HG03196 (cell line): ENCODE measurements around the gene SLC25A25.
"Not testable (repeated sequence)": the region's sequence is repeated elsewhere in the genome, so short reads cannot be mapped to it uniquely, and the experiment has no call there.

Experiments used
- ATAC-seq: cut with Tn5 transposase; IDR thresholded peaks from one replicate; pipeline ENCODE4 v1.9.1; 2021; ENCODE audit not compliant: unreplicated experiment

The SLC25A25 gene

GRCh38 chr9:128067645-128068385 lies at the start of gene SLC25A25:
TSS of gene SLC25A25 (plus strand) at chr9:128068232. CDS start at chr9:128068320, 88 bp downstream.
- ATAC-seq, result peak; percentile 72

DNA sequence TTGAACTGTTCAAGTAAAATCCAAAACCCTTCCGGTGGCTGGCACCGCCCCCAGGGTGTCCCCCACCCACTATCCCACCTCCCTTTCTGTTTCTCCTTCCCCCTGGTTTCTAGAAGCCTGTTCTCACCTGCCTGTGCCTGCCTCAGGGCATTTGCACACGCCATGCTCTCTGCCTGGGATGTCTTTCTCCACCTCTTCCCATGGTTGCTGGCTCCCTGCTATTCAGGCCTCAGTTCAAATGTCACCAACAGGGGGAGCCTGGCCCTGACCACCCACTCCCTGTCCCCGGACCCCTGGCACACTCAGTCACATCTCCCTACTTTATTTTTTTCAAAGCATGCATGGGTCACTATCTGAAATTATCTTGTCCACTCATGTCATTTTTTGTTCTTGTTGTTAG lies 47.3 kb upstream of the SLC25A25 start:
- no peak for ATAC-seq

- no peak for ATAC-seq
These were observed 46.9 kb upstream of the SLC25A25 start for GRCh38 chr9:128021098-128021497.

DNA sequence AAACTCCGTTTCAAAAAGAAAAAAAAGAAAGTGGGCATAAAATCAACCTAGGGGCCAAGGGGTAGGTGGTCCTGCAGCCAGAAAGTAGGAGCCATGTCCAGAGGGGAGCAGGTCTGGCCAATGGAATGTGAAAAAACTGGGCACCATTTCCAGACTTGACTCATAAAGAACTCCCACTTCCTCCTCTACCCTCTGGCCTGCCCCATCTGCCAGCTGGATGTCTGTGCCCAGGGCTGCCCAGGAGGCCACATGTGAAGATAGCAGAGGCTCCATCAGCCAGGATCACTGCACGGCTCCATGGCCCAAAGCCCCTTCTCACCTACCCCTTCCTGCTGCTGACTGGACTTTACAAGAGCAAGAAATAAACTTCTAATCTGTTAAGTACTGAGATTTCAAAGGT lies 45.1 kb upstream of the SLC25A25 start:
- no peak for ATAC-seq

- ATAC-seq, result not testable (repeated sequence)
These were observed 44.4 kb upstream of the SLC25A25 start for GRCh38 chr9:128023671-128024070.

DNA sequence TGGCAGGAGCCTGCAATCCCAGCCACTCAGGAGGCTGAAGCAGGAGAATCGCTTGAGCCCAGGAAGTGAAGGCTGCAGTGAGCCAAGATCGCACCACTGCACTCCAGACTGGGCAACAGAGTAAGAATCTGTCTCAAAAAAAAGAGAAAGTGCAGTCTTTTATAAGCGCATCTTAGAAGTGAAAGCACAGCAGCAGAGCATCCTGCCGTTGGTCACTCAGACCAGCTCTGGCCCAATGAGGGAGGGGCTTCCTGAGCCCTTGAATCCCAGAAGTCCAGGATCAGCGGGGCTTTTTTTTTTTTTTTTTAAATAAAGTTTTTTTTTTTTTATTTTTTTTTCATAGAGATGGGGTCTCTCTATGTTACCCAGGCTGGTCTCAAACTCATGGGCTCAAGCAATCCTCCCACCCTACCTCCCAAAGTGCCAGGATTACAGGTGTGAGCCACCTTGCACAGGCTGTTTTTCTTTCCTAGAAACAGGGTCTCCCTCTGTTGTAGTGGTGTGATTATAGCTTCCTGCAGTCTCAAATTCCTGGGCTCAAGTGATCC lies 43.2 kb upstream of the SLC25A25 start:
- ATAC-seq, result no peak

DNA sequence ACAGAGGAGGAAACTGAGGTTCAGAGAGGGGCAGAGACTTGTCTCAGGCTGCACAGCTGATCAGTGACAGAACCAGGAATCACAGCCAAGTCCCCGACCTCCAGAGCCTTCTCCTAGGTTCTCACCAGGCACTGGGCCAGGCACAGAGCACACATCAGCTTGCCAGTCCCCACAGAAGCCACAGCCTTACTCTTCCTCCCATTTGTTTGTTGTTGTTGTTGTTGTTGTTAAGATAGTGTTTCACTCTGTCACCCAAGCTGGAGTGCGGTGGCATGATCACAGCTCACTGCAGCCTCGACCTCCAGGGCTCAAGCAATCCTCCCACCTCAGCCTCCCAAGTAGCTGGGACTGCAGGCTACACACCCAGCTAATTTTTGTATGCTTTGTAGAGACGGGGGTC lies 42.3 kb upstream of the SLC25A25 start:
- no peak for ATAC-seq

GRCh38 chr9:128026255-128026772 lies 41.7 kb upstream of the SLC25A25 start:
- peak; percentile 42 for ATAC-seq

GRCh38 chr9:128026773-128027541 lies 41.1 kb upstream of the SLC25A25 start:
- ATAC-seq, result peak; percentile 9

DNA sequence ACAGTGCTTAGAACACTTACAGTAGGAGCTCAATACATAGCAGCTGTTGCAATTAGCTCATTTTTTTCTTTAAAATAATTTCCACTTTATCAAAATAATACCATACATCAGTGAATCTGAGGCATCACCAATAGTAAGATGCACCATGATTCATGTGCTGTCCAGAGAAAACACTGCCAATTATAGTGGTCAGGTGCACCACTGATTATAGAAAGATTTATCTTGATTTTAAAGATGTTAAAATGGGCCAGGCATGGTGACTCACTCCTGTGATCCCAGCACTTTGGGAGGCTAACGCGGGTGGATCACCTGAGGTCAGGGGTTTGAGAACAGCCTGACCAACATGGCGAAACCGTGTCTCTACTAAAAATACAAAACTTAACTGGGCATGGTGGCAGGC lies 40.3 kb upstream of the SLC25A25 start:
- no peak for ATAC-seq

- no peak for ATAC-seq
These were observed 34.4 kb upstream of the SLC25A25 start for GRCh38 chr9:128033609-128034008.

DNA sequence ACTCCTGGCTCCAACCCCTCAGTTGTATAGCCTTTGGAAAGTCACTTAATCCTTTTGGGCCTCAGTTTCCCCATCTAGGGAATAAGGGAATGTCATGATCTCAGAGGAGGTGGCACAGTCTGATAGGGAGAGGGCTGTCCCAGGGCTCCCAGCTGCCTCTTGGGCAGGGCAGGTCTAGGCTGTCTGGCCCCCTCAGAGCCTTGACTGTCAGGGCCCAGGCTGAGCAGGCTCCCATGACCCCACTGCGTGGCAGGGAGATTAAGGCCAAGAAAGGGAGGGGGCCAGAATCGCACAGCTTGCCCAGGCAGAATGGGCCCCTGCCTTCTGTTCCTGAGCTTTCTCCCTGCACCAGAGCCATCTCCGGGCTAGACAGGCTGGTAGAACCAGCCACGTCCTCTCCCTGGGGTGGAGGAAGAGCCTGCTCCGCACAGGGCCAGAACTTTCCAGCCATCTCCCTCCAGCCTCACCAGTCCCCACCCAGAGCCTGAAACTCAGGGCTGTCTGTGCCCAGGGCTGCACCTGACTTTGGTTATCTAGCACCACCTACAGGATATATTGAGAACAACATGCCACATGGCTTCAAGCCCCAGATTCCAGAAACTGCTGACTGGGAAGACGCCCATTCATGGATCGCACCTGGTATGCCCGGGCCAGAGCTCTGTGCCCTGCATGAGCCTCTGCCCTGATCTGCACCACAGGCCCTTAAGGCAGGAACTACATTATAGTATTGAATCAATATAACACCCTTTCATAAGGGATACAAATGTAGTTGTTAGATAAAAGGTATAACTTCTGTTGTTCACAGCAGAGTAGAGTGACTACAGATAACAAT lies 33.0 kb upstream of the SLC25A25 start:
- peak; percentile 50 for ATAC-seq

DNA sequence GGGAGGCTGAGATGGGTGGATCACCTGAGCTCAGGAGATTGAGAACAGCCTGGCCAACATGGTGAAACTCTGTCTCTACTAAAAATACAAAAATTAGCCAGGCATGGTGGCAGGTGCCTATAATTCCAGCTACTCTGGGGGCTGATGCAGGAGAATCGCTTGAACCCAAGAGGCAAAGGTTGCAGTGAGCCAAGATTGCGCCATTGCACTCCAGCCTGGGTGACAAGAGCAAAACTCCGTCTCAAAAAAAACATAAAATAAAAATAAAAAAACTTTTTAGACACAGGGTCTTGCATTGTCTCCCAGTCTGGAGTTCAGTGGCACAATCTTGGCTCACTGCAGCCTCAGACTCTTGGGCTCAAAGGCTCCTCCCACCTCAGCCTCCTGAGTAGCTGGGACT lies 31.5 kb upstream of the SLC25A25 start:
- not testable (repeated sequence) for ATAC-seq

DNA sequence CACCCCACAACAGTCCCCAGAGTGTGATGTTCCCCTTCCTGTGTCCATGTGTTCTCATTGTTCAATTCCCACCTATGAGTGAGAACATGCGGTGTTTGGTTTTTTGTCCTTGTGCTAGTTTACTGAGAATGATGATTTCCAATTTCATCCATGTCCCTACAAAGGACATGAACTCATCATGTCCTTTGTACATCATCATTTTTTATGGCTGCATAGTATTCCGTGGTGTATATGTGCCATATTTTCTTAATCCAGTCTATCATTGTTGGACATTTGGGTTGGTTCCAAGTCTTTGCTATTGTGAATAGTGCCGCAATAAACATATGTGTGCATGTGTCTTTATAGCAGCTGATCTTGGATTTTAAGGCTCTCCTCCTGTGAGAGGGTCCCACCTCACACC lies 27.2 kb upstream of the SLC25A25 start:
- ATAC-seq, result not testable (repeated sequence)

DNA sequence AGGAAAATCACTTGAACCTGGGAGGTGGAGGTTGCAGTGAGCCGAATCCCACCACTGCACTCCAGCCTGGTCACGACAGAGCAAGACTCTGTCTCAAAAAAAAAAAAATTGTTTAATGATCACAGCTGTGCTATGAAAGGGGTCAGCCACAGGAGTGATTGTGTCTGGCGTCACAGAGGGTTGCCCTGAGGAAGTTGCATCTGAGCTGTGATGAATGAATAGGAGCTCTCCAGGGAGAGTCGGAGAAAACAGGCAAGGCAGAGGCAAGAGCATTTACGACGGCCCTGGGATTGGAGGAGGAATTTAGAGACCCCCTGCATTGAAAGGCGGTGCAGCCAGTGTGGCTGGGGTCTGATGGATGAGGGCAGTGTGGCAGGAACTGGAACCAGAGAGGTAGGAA lies 26.0 kb upstream of the SLC25A25 start:
- no peak for ATAC-seq

GRCh38 chr9:128043467-128043868 lies 24.6 kb upstream of the SLC25A25 start:
- ATAC-seq, result no peak

DNA sequence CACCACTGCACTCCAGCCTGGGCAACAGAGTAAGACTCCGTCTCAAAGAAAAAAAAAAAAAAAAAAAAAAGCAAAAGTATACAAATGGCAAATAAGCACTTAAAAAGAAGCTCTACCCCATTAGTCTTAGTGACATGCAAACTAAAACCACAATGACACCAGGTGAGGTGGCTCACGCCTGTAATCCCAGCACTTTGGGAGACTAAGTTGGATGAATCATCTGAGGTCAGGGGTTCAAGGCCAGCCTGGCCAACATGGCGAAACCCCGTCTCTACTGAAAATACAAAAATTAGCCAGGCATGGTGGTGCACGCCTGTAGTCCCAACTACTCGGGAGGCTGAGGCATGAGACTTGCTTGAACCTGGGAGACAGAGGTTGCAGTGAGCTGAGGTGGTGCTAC lies 22.6 kb upstream of the SLC25A25 start:
- not testable (repeated sequence) for ATAC-seq

- no peak for ATAC-seq
These were observed 22.2 kb upstream of the SLC25A25 start for GRCh38 chr9:128045831-128046230.

DNA sequence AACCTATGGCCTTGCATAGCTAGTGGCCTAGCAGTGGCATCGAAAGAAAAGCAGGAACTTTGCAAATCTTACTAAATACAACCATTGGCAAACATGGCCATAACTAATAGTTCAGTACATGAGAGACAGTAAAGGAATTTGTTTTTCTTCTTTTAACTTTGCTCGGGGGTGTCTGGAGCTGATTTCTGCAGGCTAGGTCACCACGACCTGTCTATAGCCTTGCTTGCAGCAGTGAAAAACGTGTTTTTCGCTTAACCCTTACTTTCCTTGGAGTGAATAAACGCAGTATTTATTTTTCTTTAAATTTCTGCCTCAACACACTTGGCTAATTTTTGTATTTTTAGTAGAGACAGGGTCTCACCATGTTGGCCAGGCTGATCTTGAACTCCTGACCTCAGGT lies 20.8 kb upstream of the SLC25A25 start:
- no peak for ATAC-seq

DNA sequence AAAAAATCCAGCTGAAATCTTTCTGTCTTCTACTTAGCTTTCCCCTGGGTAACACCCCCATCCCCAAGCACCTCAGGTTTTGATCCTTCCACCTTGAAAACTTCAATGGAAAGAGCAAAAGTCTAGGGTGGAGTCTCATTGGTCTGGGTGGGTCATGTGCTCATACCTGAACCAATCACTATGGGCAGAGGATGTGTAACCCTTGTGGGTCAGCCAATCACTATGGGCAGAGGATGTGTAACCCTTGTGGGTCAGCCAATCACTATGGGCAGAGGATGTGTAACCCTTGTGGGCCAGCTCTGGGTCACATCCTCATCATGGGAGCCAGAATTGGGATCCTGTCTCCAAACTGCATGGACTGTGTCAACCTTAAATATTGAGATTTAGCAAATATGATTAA lies 19.4 kb upstream of the SLC25A25 start:
- no peak for ATAC-seq

DNA sequence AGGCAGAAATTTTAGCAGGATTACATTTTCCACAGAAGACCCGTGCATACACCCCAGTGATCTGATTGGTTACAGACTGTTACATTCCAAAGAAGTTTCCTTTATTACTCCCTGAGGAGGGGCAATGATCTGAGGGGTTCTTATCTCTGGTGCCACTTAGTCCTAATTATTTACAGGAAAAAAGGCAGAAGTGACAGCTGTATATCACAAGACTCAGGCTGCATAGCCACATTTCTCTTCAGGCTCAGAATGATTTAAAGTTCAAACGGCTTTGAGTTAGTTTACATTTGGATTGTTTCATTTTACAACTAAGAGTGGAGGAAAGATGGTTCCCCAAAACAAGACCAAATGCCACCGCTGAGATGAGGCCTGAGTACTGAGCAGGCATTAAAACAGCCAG lies 18.2 kb upstream of the SLC25A25 start:
- ATAC-seq, result no peak
